Measurements from ENCODE around the gene ABCB9.
"Not testable (repeated sequence)": the region's sequence is repeated elsewhere in the genome, so short reads cannot be mapped to it uniquely, and the experiment has no call there.

The ABCB9 gene

DNA sequence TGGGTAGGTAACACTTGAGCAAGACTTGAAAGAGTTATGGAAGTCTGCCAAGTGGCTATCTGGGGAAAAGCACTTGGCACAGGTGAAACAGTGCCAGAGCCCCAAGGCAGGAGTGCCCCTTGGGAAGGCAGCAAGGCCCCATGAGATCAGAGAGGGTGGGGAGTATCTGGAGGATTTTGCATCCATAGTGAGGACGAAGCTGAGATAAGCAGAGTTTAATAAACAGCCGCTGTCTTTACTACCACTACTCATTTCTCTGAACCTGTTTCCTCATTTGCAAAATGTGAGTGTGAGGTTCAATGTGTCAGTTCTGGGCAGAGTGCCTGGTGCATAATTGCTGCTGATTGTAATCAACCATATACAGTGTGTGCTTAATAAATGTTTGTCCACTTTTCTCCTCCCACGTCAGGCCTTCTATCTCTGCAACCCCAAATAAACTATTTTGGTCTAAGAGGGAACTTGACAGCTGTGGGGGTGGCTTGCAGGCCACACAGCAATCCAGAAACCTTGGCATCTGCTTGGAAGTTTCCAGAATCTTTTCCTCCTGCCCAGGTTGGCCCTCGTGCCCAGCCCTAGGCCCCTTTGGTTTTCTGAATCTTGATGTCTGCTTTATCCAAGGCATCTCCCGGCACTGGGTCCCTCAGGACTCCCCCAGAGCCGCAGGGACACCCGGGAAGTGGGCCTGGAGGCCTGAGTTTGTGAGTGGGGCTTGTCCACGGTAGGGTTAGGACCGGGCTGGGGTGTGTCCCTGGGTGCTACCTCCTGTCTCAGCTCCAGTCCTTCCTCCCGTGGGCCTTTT is 4.5 kb downstream of the ABCB9 start:
- DNase-seq = no peak

DNA sequence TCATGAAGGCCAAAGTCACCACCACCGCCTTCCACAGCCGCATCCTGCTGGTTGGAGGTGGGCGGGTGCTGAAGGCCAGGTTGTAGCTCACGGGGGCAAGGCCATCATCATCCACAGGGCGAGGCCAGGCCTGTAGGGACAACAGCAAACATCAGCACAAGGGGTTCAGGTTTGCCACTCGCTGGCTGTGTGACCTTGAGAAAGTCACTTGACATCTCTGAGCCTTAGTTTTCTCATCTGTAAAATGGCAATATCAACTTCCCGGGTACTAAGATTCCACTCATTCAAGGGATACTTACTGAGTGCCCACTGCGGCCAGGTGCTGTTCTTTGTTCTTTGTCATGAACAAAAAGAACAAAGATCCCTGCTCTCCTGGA is 6.1 kb downstream of the ABCB9 start:
- no peak for DNase-seq

- DNase-seq = no peak
These were observed 6.6 kb downstream of the ABCB9 start for GRCh38 chr12:122959566-122960192.

GRCh38 chr12:122958198-122958888 is 7.9 kb downstream of the ABCB9 start:
- no peak for DNase-seq

DNA sequence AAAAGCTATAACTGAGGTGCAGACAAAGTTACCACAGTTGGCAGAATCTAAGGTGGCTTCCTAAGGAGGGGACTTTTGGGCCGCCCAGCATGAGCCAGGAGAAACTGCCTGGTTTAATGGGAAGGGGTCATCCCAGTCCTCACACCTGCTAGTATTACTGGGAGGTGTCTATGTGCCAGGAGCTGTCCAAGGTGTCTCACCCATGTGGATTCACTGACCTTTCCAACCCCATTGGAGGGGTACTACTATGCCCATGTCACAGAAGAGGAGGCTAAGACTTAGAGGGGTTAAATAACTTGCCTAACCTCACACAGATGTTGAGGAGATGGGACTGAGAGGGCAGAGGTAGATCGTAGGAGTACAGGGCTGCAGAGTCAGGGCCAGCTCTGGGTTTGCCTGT is 10.2 kb downstream of the ABCB9 start:
- no peak for DNase-seq

DNA sequence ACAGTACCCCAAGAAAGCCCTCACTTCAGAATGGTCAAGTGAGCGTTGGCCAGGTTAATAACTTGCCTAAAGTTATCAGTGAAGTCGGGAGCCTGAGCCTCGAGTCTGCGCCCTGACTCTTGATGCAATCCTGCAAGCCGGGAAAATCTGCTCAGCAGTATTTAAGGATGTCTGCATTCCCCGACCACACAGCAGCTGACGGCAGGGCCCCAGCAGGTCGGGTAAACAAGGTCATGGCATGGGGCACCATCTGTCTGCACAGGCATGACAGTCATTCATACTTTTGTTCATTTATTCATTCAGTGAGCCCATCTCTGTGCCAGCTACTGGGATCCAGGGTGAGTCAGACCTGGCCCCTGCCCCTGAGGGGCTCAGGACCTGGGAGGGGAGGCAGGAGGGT is 11.1 kb downstream of the ABCB9 start:
- no peak for DNase-seq

DNA sequence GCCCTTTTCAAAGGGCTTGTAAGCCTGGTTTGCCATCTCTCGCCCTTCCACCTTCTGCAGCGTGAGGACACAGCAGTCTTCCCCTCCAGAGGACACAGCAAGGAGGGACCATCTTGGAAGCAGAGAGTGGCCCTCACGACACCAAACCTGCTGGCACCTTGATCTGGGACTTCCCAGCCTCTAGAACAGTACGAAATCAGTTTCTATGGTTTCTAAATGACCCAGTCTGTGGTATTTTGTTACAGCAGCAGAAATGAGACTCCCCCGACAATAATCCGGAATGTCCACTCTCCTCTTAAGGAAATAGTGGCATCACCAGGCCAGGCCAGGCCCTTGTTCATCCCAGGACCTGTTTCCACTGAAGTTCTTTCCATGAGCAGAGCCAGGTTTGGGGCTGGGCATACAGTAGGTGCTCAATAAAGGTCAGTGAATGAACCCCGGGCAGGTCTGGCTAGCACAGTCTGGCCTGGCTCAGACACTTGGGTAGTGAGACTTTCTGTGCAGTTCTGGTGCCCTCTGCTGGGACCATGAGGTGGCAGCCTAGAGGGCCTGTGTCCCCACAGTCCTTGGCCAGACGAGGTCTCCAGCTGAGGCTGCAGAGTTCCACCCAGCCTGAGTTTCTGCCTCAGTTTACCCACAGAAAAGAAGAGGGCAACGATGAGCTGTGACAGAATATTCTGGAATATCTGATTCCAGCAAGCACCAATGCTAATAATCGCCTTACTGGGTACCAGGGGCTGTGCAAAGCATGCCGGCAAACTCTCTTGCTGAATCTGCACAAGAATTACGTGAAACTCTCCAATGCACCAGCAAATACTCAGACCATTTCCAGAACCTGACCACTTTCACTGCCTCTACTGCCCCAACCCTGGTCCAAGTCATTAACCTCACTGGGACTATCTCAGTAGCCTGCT is 14.0 kb downstream of the ABCB9 start:
- no peak for DNase-seq

DNA sequence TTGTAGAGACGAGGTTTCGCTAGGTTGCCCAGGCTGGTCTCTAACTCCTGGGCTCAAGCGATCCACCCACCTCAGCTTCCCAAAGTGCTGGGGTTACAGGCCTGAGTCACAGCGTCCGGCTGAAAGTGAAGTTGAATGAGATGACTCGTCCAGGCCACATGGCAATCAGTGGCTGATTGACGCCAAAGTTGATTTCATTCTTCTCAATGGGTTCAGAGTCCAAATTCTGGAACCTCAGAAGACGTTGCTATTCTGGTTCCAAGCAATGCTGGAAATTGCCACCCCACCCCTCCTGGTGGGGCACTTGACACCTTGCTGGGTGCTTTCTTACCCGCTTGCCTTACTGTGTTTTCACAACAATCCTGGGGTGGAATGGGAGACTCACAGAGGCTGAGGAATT is 14.9 kb downstream of the ABCB9 start:
- DNase-seq = no peak

DNA sequence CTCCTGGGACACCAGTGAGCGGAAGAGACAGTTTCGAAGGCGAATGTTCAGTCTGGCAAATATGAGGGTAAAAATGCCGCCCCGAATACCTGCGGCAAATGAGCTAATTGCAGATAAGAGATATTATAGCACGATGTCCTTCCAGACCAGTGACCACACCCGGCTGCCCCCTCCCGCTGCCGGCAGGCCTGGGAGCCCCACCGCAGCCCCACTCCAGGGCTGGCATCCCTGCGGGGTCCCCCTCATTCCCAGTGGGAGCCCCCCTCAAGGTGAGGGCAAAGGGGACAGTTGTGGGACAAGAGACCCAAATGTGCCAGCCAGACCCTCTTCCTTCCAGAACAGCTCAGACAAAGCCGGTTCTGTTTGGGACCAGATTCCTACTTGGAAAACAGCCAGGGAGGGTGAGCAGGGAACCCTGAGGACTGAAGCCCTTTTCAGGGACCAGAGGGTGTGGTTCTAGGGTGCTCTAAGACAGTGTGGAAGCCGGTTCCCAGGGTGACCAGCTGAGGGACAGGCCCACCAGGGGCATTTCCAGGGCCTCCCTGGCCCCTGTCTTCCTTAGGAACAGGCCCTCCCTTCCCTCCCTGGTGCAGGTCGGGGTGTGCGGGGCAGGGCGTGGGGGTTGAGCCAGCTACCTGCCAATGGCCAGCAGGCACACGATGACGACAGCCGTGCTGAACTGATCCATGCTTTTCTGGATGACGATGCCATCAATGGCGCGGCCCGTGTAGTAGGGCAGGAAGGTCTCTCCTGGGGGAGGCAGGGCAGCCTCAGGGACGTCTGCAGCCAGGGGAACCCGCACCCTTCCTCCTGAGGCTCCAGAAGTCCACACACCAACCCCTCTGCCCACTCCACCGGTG is 16.2 kb downstream of the ABCB9 start:
- DNase-seq = no peak

GRCh38 chr12:122949405-122949804 is 16.9 kb downstream of the ABCB9 start:
- DNase-seq = no peak

- DNase-seq = no peak
These were observed 17.7 kb downstream of the ABCB9 start for GRCh38 chr12:122948605-122949004.

DNA sequence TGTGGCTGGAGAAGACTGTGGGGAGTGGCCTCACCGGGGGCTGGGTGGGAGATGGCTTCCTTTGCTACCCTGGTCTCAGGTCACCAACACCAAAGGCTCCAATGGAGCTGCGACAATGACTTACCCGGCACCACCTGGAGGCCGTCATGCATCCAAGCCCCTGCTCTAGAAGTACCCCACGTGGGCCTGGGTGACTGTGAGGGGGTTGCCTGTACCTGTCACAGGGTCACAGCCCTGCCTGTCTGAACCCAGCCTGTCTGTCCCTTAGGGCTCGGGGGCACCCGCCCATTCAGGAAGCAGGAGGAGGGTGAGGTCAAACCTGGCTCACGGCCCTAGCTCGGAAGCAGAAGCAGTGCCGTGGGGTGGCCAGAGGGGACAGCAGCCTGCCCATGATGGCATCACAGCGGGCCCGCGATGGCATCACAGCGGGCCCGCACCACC is 18.9 kb downstream of the ABCB9 start:
- no peak for DNase-seq

GRCh38 chr12:122946690-122947341 is 19.4 kb downstream of the ABCB9 start:
- no peak for DNase-seq

GRCh38 chr12:122944605-122945592 is 21.4 kb downstream of the ABCB9 start:
- DNase-seq = no peak

DNA sequence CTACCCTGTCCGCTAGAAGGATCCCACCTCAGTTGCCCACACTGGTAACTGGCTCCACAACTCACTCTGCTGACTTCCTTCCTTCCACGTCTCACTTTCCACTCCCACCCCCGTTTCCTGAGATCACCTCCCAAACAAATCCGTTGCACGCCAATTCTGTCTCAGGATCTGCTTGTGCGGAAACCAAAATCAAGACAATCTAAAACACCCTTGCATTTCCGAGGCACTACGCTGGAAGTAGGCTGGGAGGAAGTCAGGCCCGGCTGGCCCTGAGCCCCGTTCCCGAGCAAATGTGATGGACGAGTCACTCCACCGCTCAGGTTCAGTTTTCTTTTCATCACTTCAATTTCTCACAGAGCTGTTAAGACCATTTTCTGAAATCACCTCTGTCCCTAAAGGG is 23.1 kb downstream of the ABCB9 start:
- no peak for DNase-seq

DNA sequence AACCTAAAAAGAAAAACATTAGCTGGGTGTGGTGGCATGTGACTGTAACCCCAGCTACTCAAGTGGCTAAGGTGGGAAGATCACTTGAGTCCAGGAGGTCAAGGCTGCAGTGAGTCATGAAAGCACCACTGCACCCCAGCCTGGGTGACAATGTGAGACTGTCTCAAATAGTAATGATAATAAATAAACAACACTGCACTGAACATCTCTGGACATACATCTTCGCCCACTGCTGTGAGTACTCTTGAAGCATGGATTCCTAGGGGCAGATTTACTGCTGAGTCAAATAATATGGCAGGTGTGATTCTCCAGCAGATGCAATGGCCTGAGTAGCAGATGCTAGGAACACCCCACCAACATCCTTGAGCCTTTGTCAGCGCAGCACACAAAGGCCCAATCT is 23.6 kb downstream of the ABCB9 start:
- no peak for DNase-seq

DNA sequence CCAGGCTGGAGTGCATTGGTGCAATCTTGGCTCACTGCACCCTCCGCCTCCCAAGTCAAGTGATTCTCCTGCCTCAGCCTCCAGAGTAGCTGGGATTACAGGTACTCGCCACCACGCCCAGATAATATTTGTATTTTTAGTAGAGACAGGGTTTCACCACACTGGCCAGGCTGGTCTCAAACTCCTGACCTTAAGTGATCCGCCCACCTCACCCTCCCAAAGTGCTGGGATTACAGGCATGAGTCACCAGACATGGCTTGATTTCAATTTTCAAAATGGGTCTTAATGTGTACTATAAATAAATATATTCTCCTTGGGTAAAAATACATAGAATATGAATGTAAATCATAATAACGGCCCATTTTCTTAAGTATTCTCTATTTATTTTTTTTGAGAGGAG is 24.9 kb downstream of the ABCB9 start:
- not testable (repeated sequence) for DNase-seq

DNA sequence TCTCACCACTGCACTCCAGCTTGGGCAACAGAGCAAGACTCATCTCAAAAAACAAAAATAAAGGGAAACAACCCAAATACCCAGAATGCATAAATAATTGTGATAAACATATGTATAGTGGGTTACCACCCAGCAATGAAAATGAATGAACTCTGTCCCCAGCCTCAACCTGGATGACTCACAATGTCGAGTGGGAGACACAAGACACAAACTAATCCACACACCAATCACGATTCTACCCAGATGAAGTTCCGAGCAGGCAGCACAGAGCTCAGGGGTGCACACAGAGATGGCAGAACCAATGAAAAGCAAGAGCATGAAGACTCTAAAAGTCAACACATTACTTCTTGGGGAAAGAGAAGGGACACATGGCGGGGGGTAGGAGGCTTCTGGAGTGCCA is 27.1 kb downstream of the ABCB9 start:
- DNase-seq = no peak

GRCh38 chr12:122937622-122938091 is 28.6 kb downstream of the ABCB9 start:
- no peak for DNase-seq

GRCh38 chr12:122935318-122935717 is 30.9 kb downstream of the ABCB9 start:
- no peak for DNase-seq
